Panc1 (cell line): ENCODE data around the gene RAPGEFL1. TPM values are rescaled to one million over a fixed set of nuclear protein-coding genes. Genes with fewer than 3 reads are reported as not detected.

Experiments
- ATAC-seq: fragments of 200-7000 bp; cut with Tn5 transposase; 2 replicates; pipeline ENCODE4 v1.9.1; 2020; ENCODE audit warnings: mild to moderate bottlenecking, moderate library complexity
- BruUV-seq: library from RNA; stranded (reverse); fragments of 400-500 nt; replicated peaks from 2 replicates; lab custom pipeline; 2021; lab: Mats Ljungman, UMichigan
- CTCF ChIA-PET: fragments of 300-600 bp; sonication (Branson Sonifier 250); formaldehyde crosslinking; loops from one replicate; lab custom pipeline; 2022; ENCODE audit warnings: antibody characterized with exemption; lab: Charles Lee
- POLR2A ChIA-PET: fragments of 300-600 bp; sonication (Branson Sonifier 250); formaldehyde crosslinking; loops from one replicate; lab custom pipeline; 2022; ENCODE audit warnings: antibody characterized with exemption; lab: Charles Lee
- DNase-seq: peaks from one replicate; pipeline ENCODE4 v3.0.0-alpha.2; 2010; ENCODE audit warnings: low read depth, low spot score
- H3K27ac ChIP-seq: 2 replicates; pipeline ENCODE4 v1.5.1; 2011; ENCODE audit warnings: mild to moderate bottlenecking, low read length, inconsistent platforms
- H3K27me3 ChIP-seq: fragments of 200-500 bp; sonication (Bioruptor generic); 2 replicates; pipeline ENCODE4 v1.6.0; 2014; ENCODE audit warnings: low read length, inconsistent platforms; ENCODE audit not compliant: control insufficient read depth, insufficient read depth
- H3K36me3 ChIP-seq: fragments of 200-500 bp; sonication (Bioruptor generic); 2 replicates; pipeline ENCODE4 v1.5.1; 2014; ENCODE audit warnings: inconsistent platforms, mild to moderate bottlenecking, low read length, moderate library complexity; ENCODE audit not compliant: control insufficient read depth, insufficient read depth
- H3K4me1 ChIP-seq: 2 replicates; pipeline ENCODE4 v1.5.1; 2011; ENCODE audit warnings: inconsistent platforms, mild to moderate bottlenecking, low read length, moderate library complexity; ENCODE audit not compliant: control insufficient read depth, insufficient read depth
- H3K4me3 ChIP-seq, 2 experiments: 2 replicates each; pipeline ENCODE4 v1.5.1; 2011 to 2012; ENCODE audit warnings: low read depth in 2 of 2, low read length in 2 of 2, mild to moderate bottlenecking in 2 of 2, inconsistent platforms in 1 of 2, moderate library complexity in 1 of 2
- H3K9me3 ChIP-seq: fragments of 200-500 bp; sonication (Bioruptor generic); 2 replicates; pipeline ENCODE4 v1.5.1; 2014; ENCODE audit warnings: low read depth, mild to moderate bottlenecking, inconsistent platforms, low read length, moderate library complexity; ENCODE audit not compliant: control insufficient read depth, insufficient read depth
- POLR2AphosphoS5 ChIP-seq: IDR thresholded peaks from 2 replicates; pipeline ENCODE4 v1.6.1; 2012; ENCODE audit warnings: mild to moderate bottlenecking, low read depth, low read length, moderate library complexity
- SIN3A ChIP-seq: IDR thresholded peaks from 2 replicates; pipeline ENCODE4 v1.6.1; 2012; ENCODE audit warnings: low read depth, mild to moderate bottlenecking, low read length, moderate library complexity, borderline replicate concordance; ENCODE audit not compliant: insufficient read depth
- TCF7L2 ChIP-seq: IDR thresholded peaks from 2 replicates; pipeline ENCODE4 v1.6.1; 2011; ENCODE audit warnings: mild to moderate bottlenecking, low read depth, low read length, inconsistent platforms
- in situ Hi-C: cut with HindIII; loops from 2 replicates; pipeline ENCODE4 v1.10.0; 2016; ENCODE audit warnings: low sequenced_read_pairs, low pct_unique_long_range_greater_than_20kb
- intact Hi-C: fragments of 100-400 bp; cut with micrococcal nuclease; formaldehyde crosslinking; loops from one replicate; pipeline ENCODE4 v1.10.0; 2022; ENCODE audit not compliant: unreplicated experiment
- total RNA-seq: library from RNA; stranded (reverse); gene quantifications from one replicate; pipeline ENCODE4 v1.2.1, GENCODE V29; 2021; ENCODE audit not compliant: unreplicated experiment
- TF ChIP-seq, protein P1 (sequence below): fragments of 450-650 bp; IDR thresholded peaks from 2 replicates; pipeline ENCODE4 v1.5.1; 2017; ENCODE audit warnings: mild to moderate bottlenecking
- TF ChIP-seq, protein P2 (sequence below), 2 experiments: IDR thresholded peaks; 2 replicates each; pipeline ENCODE4 v1.6.1; 2011 to 2012; ENCODE audit warnings: low read depth in 2 of 2, control low read depth in 1 of 2, low read length in 1 of 2, mild to moderate bottlenecking in 1 of 2, moderate library complexity in 1 of 2; ENCODE audit not compliant: insufficient read depth in 1 of 2

Gene RAPGEFL1
- total RNA-seq, 1 experiment from 2014 or later: 6.5 TPM

DNA sequence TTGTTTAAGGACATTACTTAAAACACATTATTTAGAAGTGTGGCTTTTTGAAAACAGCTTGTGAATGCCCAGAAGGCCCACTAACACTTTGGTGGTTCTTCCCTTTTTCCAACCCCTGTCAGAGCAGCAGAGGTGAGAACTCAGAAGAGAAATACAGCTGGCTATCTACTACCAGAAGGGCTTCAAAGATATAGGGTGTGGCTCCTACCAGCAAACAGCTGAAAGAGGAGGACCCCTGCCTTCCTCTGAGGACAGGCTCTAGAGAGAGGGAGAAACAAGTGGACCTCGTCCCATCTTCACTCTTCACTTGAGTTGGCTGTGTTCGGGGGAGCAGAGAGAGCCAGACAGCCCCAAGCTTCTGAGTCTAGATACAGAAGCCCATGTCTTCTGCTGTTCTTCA, 6.9 kb upstream of the RAPGEFL1 start:
- Histone ChIP-seq H3K4me1 (no peaks in the 10 kb centered on the region), H3K36me3 (peaks cover 40% of the 10 kb centered on the region), H3K27me3 (no peaks in the 10 kb centered on the region), H3K9me3 (no peaks in the 10 kb centered on the region), H3K27ac (no peak overlapping the region), H3K4me3 (no peak overlapping the region)
- TF ChIP-seq, protein P1, sequence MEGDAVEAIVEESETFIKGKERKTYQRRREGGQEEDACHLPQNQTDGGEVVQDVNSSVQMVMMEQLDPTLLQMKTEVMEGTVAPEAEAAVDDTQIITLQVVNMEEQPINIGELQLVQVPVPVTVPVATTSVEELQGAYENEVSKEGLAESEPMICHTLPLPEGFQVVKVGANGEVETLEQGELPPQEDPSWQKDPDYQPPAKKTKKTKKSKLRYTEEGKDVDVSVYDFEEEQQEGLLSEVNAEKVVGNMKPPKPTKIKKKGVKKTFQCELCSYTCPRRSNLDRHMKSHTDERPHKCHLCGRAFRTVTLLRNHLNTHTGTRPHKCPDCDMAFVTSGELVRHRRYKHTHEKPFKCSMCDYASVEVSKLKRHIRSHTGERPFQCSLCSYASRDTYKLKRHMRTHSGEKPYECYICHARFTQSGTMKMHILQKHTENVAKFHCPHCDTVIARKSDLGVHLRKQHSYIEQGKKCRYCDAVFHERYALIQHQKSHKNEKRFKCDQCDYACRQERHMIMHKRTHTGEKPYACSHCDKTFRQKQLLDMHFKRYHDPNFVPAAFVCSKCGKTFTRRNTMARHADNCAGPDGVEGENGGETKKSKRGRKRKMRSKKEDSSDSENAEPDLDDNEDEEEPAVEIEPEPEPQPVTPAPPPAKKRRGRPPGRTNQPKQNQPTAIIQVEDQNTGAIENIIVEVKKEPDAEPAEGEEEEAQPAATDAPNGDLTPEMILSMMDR: no peak
- TF ChIP-seq SIN3A: no peak
- TF ChIP-seq POLR2AphosphoS5: no peak
- no peak for TF ChIP-seq TCF7L2
- in situ Hi-C loops: no loop called here
- ATAC-seq (no peak), DNase-seq (no peak)
- ChIA-PET CTCF (no interaction called here), POLR2A (interaction anchor here (0.5 kb wide), 1 partner anchor 46 kb away, joined by 13 read pairs; no protein-coding TSS in a partner anchor)
- intact Hi-C loops: no loop called here
- BruUV-seq: no TSS peak

DNA sequence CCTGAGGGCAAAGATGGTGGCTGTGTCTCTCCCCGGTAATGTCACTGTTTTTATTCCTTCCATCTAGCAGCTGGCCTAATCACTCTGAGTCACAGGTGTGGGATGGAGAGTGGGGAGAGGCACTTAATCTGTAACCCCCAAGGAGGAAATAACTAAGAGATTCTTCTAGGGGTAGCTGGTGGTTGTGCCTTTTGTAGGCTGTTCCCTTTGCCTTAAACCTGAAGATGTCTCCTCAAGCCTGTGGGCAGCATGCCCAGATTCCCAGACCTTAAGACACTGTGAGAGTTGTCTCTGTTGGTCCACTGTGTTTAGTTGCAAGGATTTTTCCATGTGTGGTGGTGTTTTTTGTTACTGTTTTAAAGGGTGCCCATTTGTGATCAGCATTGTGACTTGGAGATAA, 5.5 kb upstream of the RAPGEFL1 start:
- ChIA-PET POLR2A (no interaction called here), CTCF (no interaction called here)
- Histone ChIP-seq H3K4me3 (no peak overlapping the region), H3K36me3 (peaks cover 28% of the 10 kb centered on the region), H3K27me3 (no peaks in the 10 kb centered on the region), H3K9me3 (no peaks in the 10 kb centered on the region), H3K4me1 (no peaks in the 10 kb centered on the region), H3K27ac (no peak overlapping the region)
- DNase-seq (no peak), ATAC-seq (no peak)
- TF ChIP-seq SIN3A (no peak), POLR2AphosphoS5 (no peak), TCF7L2 (no peak)
- TF ChIP-seq, protein P1: no peak
- TF ChIP-seq, protein P2, sequence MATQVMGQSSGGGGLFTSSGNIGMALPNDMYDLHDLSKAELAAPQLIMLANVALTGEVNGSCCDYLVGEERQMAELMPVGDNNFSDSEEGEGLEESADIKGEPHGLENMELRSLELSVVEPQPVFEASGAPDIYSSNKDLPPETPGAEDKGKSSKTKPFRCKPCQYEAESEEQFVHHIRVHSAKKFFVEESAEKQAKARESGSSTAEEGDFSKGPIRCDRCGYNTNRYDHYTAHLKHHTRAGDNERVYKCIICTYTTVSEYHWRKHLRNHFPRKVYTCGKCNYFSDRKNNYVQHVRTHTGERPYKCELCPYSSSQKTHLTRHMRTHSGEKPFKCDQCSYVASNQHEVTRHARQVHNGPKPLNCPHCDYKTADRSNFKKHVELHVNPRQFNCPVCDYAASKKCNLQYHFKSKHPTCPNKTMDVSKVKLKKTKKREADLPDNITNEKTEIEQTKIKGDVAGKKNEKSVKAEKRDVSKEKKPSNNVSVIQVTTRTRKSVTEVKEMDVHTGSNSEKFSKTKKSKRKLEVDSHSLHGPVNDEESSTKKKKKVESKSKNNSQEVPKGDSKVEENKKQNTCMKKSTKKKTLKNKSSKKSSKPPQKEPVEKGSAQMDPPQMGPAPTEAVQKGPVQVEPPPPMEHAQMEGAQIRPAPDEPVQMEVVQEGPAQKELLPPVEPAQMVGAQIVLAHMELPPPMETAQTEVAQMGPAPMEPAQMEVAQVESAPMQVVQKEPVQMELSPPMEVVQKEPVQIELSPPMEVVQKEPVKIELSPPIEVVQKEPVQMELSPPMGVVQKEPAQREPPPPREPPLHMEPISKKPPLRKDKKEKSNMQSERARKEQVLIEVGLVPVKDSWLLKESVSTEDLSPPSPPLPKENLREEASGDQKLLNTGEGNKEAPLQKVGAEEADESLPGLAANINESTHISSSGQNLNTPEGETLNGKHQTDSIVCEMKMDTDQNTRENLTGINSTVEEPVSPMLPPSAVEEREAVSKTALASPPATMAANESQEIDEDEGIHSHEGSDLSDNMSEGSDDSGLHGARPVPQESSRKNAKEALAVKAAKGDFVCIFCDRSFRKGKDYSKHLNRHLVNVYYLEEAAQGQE (IDR thresholded peaks at IDR 0.05; ENCODE audit: insufficient read depth in 1 of 2, low read depth in 2 of 2, low read length in 1 of 2): no peak
- BruUV-seq: TSS peak; percentile 62
- in situ Hi-C loops (no loop called here), intact Hi-C loops (no loop called here)
